ENCODE data around the gene IL17A.

- TF ChIP-seq CTCF (IDR thresholded peaks at IDR 0.05) (no peak), POLR2A (IDR thresholded peaks at IDR 0.05; ENCODE audit: low read depth) (no peak), EP300 (IDR thresholded peaks at IDR 0.05) (no peak)
Measured at GRCh38 chr6:52189974-52190373, 3.8 kb downstream of the IL17A start.

All from esophagus muscularis mucosa (tissue), 4 donors.